GM18505 (cell line): ENCODE data around the gene TRANK1.

Experiments
- ATAC-seq: cut with Tn5 transposase; IDR thresholded peaks from one replicate; pipeline ENCODE4 v1.9.1; 2021; ENCODE audit not compliant: unreplicated experiment
- POLR2A ChIP-seq: IDR thresholded peaks from 4 replicates; pipeline ENCODE4 v1.6.1; 2011; ENCODE audit warnings: borderline replicate concordance; ENCODE audit not compliant: insufficient read depth, insufficient read length; ENCODE audit errors: extremely low read depth

The TRANK1 gene

DNA sequence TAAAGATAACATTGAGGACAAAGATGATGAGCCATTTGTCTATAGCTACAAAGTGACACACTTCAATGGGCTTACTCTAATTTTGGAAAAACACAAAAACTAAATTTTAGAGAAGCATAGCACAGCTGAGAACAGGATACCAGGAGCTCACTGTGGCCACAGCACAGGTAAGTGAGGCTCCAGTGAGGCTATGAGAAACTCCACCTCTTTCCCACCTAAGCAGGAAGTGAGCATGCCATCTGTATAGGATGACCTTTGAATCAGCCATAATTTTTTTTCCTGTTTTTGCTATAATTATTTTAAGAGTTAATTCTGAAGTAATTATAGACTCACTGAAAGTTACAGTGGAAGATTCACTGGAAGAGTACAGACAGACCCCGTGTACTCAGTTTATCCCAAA, 98.4 kb downstream of the TRANK1 start:
- no peak for ATAC-seq

DNA sequence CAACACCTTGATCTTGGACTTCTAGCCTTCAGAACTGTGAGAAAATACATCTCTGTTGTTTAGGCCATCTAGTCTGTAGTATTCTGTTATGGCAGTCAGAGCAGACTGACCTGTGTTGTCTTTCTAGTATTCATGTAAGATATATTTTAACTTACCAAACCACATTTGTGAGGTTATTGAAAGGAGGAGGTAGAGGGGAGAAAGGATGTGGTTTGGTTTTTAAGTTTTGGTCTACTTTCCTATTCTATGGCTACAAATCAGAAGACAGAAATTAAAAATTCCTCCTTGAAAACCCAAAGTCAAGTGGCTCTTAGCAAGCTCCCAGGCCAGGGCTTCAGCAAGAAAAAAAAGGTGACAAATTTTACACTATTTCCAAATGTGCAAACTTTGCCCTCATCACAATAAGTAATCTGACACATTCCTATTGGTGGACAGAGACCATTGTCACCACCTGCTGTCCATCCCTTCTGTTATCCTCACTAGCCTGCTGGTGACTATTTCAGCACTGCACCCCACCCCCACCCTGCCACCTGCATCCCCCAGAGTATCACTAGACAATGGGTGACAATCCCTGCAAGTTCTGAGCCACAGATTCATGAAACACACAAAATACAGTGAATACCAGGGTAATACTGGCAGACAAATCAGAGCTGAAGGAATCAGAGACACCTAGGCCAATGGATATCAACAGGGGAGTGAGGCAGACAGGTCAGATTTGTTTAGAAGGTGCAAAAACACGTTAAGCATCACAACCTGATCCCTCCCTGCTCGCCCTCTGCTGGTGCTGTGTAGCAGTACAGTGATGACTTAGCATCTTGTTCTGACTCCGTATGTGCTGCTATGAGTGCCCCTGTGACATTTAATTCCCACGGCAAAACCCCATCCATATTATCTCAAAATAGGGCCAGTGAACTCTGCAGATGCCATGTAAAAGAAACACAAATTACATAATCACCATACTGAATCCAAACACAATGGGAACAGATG, 101.5 kb downstream of the TRANK1 start:
- ATAC-seq: peak; percentile 62
- no peak for TF ChIP-seq POLR2A

More for the DNA sequence above, 98.4 kb downstream of the TRANK1 start:
- TF ChIP-seq POLR2A: no peak

GRCh38 chr3:36842275-36842674, 102.6 kb downstream of the TRANK1 start:
- no peak for ATAC-seq
- no peak for TF ChIP-seq POLR2A

DNA sequence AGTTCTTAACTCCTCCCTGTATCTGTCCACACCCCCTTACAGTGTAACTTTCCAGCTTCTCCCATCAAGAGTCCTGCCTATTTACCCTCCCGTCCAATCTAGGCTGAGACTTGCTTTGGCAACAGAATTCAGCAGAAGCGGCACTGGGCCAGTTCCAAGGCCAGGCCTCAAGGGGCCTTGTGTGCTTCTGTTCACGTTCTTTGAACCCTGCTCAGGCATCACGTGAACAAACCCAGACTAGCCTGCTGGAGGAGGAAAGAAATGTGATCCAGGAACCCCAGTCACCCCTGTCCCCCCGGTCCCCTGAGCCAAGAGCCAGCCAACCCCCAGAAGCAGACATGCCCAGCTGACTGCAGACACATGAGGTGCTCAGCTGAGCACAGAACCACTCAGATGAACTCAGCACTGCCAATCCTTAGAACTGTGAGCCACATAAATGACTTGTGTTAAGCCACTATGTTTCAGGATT, 104.4 kb downstream of the TRANK1 start:
- ATAC-seq: no peak
- TF ChIP-seq POLR2A: no peak

- no peak for ATAC-seq
Observed at GRCh38 chr3:36837089-36837488, 107.8 kb downstream of the TRANK1 start.

DNA sequence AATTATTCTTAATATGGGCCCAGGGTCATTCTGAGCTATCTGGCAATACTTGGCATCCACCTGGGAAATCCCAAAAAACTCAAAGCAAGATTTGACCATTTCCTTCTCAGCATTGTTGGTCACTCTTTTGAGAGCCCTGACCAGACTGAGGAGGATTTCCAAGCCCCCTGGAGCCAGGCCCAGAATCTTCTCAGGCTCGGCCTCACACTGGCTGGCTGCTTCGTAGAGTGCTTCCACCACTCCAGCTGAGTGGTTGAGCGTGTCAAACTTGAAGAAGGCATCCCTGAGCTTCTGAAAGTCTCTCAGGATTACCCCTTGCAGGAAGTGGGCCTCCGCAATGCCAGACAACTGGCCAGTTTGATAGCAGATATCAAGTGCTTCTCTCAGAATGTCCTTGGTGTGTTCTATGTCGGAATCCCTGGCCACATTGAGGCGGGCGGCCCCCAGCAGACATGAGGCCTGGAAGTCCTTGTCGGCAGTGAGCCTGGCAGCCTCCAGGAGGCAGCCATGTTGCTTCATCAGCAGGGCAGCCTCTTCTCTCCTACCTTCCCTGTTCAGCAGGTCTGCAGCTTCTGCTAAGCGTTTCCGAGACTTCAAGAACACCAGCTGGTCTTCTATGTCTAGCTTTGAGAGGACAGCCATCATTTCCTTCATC, 111.6 kb downstream of the TRANK1 start:
- ATAC-seq: no peak

More at GRCh38 chr3:36837089-36837488, 107.8 kb downstream of the TRANK1 start:
- TF ChIP-seq POLR2A: no peak

DNA sequence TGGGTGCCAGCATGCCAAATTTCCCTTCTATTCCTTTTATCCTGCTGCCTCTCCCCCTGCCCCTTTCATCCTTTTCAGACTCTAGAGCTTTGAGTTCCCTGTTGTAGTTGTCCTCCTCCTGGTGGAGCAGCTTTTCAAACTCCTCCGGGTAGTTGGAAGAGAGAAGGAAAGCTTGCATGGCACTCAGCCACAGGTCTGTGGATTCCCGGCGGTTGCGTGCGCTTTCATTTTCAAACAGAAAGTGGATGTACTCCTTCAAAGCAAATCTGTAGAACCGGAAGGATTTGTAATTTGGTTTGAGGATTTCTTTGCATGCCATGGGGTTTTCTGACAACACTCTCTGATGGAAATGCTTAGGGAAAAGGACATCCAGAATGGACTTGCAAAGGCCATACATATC, 112.4 kb downstream of the TRANK1 start:
- no peak for TF ChIP-seq POLR2A
- no peak for ATAC-seq

More for the DNA sequence above, 111.6 kb downstream of the TRANK1 start:
- no peak for TF ChIP-seq POLR2A

DNA sequence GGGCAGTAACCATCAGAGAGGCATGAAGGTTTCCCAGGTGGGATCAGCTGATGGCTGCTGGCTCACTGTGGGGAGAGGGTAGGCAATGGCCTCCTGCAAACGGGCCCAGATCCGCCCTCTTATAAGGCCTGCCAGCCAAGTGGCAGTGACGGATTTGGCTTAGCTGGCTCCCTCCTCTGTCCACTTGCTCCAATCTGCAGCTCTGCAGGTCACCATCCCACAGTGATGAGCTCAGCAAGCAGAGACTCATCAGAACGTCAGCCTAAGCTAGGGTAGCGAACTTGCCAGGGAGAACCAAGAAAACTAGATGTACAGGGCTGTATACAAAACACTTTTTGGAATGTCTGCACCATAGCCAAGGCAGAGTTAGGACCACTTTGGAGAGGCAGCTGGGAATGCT, 117.7 kb downstream of the TRANK1 start:
- no peak for ATAC-seq
- TF ChIP-seq POLR2A: no peak

- ATAC-seq: no peak
- no peak for TF ChIP-seq POLR2A
Observed at GRCh38 chr3:36826240-36826639, 118.6 kb downstream of the TRANK1 start.

- no peak for TF ChIP-seq POLR2A
- ATAC-seq: no peak
Observed at GRCh38 chr3:36824443-36824842, 120.4 kb downstream of the TRANK1 start.

DNA sequence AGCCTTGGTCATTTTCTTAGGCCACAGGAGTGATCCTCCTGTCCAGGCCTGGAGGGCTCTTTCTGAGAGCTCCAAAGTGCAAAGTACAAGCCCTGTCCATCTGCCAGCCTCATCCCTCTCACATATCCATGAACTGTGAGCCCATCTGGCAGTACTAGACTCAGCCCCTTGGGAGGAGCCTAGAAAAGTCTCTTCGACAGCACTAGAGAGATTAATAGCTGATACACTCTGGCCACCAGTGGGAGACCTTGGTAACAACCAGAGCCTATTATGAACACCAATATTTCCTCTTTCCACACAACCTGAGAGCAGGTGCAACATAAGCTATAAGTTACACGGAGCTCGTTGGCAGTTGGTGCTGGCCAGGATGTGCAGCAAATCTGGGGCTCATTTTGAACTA, 121.0 kb downstream of the TRANK1 start:
- TF ChIP-seq POLR2A: no peak
- no peak for ATAC-seq

- no peak for TF ChIP-seq POLR2A
- no peak for ATAC-seq
Observed at GRCh38 chr3:36820083-36820482, 124.8 kb downstream of the TRANK1 start.

DNA sequence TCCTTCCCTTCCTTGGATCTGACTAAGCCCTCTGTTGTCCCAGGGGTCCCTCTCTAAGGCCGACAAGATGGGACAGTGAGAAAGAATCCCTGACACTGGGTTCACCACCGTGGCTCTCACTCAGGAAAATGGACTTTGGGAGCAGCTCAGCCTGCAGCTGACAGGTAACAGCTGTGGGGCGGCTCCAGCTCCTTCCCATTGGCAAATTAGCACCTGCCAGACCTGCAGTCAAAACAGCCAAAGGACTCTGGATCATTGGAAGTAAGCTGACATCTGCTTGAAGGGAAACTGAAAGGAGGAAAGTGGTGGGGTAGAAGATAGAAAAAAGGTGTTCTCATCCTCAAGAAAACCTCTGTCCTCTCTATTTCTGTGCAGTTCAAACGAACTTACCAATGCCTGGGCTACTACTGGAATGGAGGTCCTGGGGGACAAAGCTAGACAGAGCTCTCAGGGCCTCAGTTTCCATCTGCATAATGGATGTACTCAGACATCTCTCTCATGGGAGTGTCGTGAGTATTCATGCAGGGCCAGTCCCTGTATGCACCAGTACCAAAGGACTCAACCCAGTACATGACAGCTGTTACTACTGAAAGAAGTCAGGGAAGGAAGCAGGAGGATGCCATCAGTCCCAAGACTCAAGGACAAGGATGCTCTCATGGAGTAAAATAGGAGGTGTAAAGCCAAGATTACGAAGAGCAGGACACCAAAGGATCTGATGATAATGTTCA, 126.9 kb downstream of the TRANK1 start:
- no peak for TF ChIP-seq POLR2A
- ATAC-seq: no peak

DNA sequence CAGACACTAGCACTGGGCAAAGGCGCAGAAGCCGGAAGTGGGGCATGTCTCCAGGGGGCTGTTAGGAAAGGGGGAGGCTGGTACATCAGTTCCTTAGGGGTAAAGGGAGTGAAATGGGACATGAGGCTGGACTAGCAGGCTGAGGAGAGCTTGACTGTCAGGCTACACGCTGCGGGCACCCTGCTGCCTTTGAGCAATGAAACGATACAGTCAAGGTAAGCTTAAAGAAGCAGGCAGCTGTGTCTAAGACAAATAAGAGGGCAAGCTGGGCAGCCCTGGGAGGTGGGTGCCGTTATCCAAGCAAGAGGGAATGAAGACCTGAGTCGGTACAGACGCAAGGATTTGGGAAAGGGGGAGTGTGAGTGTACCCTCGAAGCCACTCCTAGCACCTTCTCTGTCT, 129.5 kb downstream of the TRANK1 start:
- TF ChIP-seq POLR2A: no peak
- ATAC-seq: no peak

- TF ChIP-seq POLR2A: no peak
- ATAC-seq: no peak
Observed at GRCh38 chr3:36814776-36815175, 130.1 kb downstream of the TRANK1 start.
